GM12892 (cell line): ENCODE data around the gene TNFSF10.
A peak's percentile ranks its signal among the peaks of the same experiment; 100 is the strongest.
"Not testable (repeated sequence)": the region's sequence is repeated elsewhere in the genome, so short reads cannot be mapped to it uniquely, and the experiment has no call there.

ENCODE experiments used
- DNase-seq: peaks from one replicate; pipeline ENCODE4 v3.0.0; 2011; ENCODE audit not compliant: insufficient read length
- FAIRE-seq: peaks from 2 replicates; lab custom pipeline; 2011; peaks lifted over from hg19 to GRCh38; lab: Jason Lieb, UNC
- POLR2A ChIP-seq: IDR thresholded peaks from 2 replicates; pipeline ENCODE4 v1.6.1; 2011; ENCODE audit warnings: low read depth, low read length, control low read depth
- POLR2AphosphoS5 ChIP-seq: IDR thresholded peaks from 2 replicates; pipeline ENCODE4 v1.6.1; 2011; ENCODE audit warnings: low read depth, low read length, control low read depth
- TAF1 ChIP-seq: IDR thresholded peaks from 2 replicates; pipeline ENCODE4 v1.6.1; 2011; ENCODE audit warnings: low read depth, mild to moderate bottlenecking, control low read depth, low read length, borderline replicate concordance

Gene TNFSF10

GRCh38 chr3:172513488-172513887 is 9.7 kb downstream of the TNFSF10 start:
- DNase-seq: no peak
- FAIRE-seq: peak; percentile 67
- no peak for TF ChIP-seq TAF1
- no peak for TF ChIP-seq POLR2AphosphoS5
- TF ChIP-seq POLR2A: no peak

DNA sequence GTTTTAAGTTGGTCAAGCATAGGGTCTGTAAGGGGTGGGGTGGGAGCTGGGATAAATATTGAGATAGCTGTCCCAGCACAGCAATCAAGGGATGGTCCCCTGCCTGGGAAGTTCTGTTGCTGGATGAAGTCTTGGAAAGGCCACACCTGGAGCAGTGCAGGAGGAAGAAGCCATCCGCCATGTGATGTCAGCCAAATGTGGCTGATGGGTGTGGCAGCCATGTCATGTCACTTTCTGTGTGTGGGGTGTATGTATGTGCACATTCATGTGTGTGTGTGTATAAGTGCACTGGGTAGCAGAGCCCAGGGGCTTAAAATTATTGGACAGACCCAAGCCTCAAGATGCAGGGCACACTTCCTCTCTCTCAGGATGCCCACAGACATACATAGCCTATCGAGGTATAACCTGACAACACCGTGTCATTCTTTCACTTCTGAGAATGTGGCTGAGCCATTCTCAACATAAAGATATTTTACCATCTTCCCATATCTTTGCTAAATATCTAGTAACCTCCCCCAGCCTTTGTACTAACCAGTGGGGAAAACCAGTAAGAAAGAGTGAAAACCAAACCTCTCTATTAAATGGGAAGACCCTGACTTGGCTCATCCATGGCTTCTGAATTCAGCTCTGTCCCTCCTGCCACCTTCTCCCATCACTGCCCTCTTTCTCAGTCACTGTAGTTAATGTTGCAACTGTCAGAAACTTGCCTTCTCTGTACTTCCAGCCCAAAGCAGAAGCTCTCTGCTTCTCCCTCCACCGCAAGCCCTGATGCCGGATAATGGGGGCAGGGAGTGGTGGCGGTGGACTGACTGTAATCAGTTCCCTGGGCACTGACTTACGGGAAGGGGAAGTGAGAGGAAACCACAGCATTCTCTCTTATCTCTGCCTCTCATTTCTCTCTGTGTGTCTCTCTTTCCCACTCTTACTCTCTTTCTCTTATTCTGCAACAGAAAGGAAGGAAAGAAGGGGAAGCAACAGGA is 11.2 kb downstream of the TNFSF10 start:
- FAIRE-seq (peak; percentile 85), DNase-seq (no peak)
- TF ChIP-seq POLR2A (no peak), POLR2AphosphoS5 (no peak)

GRCh38 chr3:172506094-172506493 is 17.1 kb downstream of the TNFSF10 start:
- no peak for FAIRE-seq
- TF ChIP-seq TAF1: no peak
- no peak for TF ChIP-seq POLR2AphosphoS5
- no peak for TF ChIP-seq POLR2A
- DNase-seq: no peak

DNA sequence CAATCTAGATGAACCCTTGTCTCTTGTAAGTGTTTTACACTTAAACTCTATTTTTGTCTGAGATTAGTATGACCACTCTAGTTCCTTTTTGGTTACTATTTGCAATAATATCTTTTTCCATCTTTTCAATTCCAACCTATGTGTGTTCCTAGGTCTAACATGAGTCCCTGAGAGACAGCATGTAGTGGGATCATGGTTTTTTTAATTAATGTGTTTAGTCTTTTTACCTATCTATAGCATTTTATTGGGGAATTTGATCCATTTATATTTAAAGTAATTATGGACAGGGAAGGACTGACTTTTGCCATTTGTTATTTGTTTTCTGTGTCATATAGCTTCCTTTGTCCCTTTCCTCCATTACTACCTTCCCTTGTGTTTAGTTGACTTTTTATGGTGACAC is 21.7 kb downstream of the TNFSF10 start:
- DNase-seq (no peak), FAIRE-seq (no peak)
- TF ChIP-seq POLR2AphosphoS5 (no peak), TAF1 (no peak), POLR2A (no peak)

GRCh38 chr3:172490198-172490669 is 33.0 kb downstream of the TNFSF10 start:
- peak; percentile 67 for FAIRE-seq
- not testable (repeated sequence) for DNase-seq

GRCh38 chr3:172478116-172478515 is 45.1 kb downstream of the TNFSF10 start:
- FAIRE-seq (peak; percentile 30), DNase-seq (no peak)
- TF ChIP-seq TAF1 (no peak), POLR2AphosphoS5 (no peak), POLR2A (no peak)

GRCh38 chr3:172476347-172476746 is 46.9 kb downstream of the TNFSF10 start:
- FAIRE-seq (peak; percentile 80), DNase-seq (no peak)
- no peak for TF ChIP-seq POLR2AphosphoS5
- TF ChIP-seq TAF1: no peak
- no peak for TF ChIP-seq POLR2A

DNA sequence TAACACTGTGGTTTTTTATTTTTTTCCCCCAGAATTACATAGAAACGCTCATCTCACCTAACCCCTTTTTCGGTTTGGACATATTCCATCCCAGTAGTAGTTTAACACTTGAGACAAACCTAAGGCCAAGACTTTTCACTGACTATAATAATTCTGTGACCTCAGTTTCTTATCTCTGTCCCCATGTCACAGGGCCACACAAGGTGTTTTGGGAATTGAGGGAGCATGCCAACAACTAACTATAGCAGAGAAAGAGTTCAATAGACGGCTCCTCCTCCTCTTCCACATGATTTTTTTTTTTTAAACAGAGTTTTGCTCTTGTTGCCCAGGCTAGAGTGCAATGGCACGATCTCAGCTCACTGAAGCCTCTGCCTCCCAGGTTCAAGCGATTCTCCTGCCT is 47.5 kb downstream of the TNFSF10 start:
- TF ChIP-seq POLR2AphosphoS5 (no peak), TAF1 (no peak), POLR2A (no peak)
- FAIRE-seq (no peak), DNase-seq (no peak)

DNA sequence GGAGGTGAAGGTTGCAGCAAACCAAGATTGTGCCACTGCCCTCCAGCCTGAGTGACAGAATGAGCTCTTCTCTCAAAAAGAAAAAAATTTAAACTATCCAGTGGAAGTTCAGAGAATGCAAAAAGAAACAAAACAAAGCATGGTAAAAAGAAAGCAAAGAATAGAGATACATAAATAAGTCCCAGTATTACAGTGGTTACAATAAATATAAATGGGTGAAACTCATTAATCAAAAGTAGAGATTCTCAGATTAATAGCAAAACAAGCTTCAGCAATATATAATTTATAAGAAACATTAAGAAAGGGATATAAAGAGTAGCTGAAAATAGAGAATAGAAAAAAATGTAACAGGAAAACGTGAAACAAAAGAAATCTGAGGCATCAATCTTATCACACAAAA is 51.3 kb downstream of the TNFSF10 start:
- no peak for DNase-seq
- no peak for TF ChIP-seq POLR2A
- no peak for TF ChIP-seq TAF1
- no peak for TF ChIP-seq POLR2AphosphoS5
- no peak for FAIRE-seq

DNA sequence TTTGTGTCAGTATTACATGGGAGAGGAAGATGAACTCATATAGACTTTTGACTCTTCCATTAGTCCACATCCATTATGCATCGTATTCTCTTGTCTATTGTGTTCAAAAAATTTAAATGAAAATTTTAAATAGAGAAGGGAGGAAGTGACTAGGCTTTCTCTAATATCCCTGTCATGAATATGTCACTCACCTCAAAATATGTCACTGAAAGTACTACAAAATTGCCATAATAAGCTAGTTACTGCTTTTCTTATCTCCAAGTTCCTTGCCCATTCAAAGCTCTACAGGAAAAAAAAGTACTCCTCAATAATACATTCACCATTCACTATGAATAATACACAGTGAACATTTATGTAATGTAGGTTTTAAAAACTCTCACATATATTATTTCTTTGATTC is 52.6 kb downstream of the TNFSF10 start:
- TF ChIP-seq TAF1: no peak
- no peak for TF ChIP-seq POLR2A
- FAIRE-seq: no peak
- DNase-seq: no peak

DNA sequence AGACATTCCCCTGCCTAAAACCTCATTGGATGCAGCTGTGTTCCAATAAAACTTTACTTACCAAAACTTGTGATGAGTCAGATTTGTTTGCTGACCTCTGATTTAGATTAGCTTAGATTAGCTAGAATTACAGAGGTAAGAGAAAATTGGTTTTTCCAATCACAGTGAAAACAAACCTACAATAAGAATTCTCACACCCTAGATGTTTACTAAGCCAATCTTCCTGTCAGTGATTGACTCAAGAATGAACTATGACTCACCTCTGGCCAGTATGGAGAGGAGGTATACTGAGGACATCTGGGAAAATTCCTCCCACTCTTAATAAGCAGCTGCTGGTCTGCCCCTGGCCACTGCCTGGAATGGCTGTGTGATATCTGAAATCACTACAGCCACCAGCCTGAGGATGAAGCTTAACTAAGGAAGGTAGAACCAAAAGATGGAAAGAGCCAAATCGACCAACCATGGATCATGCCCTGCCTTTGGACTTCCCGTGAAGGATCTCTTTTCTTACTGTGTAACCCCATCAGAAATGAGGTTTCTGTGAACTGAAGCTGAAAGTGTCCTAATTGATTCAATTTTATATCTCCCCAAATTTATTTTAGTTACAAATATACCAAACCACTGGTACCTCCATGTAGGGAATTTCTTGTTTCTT is 55.9 kb downstream of the TNFSF10 start:
- no peak for DNase-seq
- TF ChIP-seq TAF1 (no peak), POLR2AphosphoS5 (no peak), POLR2A (no peak)
- no peak for FAIRE-seq

DNA sequence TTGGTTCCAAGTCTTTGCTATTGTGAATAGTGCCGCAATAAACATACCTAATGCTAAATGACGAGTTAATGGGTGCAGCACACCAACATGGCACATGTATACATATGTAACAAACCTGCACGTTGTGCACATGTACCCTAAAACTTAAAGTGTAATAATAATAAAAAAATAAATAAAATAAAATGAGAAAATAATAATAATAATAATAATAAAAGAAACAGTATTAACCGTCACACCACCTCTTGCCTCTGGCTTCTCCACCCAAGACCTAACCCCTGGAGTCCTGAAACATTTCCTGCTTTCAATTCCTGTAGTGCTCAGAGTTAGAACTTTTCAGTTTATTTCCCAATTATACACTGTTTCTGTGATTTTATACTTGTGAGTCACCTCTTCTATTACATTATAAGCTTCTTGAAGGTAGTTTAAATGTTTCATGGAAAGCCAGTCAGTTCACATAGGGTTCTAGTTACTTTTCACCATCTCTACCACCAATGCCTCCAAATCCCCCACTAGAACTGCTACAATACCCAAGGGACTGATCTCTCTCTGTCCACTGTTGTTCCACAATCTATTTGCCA is 56.6 kb downstream of the TNFSF10 start:
- no peak for TF ChIP-seq POLR2AphosphoS5
- no peak for TF ChIP-seq TAF1
- no peak for TF ChIP-seq POLR2A
- DNase-seq (no peak), FAIRE-seq (no peak)

- TF ChIP-seq TAF1: no peak
- no peak for TF ChIP-seq POLR2A
- TF ChIP-seq POLR2AphosphoS5: no peak
- no peak for DNase-seq
- FAIRE-seq: no peak
Measured at GRCh38 chr3:172465281-172465680, 57.9 kb downstream of the TNFSF10 start.
